Breast epithelium (tissue), 3 donors: ENCODE results near the gene FBN2.

Source experiments
- CTCF ChIP-seq, 3 donors: fragments of 450-650 bp; IDR thresholded peaks; one replicate each; pipeline ENCODE4 v1.5.1; 2016 to 2017; ENCODE audit warnings: antibody characterized with exemption in 3 of 3, mild to moderate bottlenecking in 3 of 3, moderate library complexity in 3 of 3
- POLR2A ChIP-seq: fragments of 450-650 bp; IDR thresholded peaks from one replicate; pipeline ENCODE4 v1.6.1; 2016; ENCODE audit warnings: antibody characterized with exemption, mild to moderate bottlenecking, moderate library complexity
- POLR2AphosphoS5 ChIP-seq, 3 donors: sonication (generic); formaldehyde crosslinking; IDR thresholded peaks; one replicate each; pipeline ENCODE4 v1.6.1; 2017; ENCODE audit warnings: antibody characterized with exemption in 3 of 3

- TF ChIP-seq CTCF (IDR thresholded peaks at IDR 0.05) (no peak), POLR2A (no peak), POLR2AphosphoS5 (IDR thresholded peaks at IDR 0.05) (no peak)
Observed at GRCh38 chr5:128441941-128442350, 96.1 kb downstream of the FBN2 start.
